ACC112 (cell line): ENCODE data around the gene LAIR2.

ENCODE experiments used
- H2AFZ ChIP-seq: fragments of 200-600 bp; sonication (generic); one replicate; pipeline ENCODE4 v1.6.0; 2017; ENCODE audit warnings: antibody characterized with exemption, low read length; ENCODE audit not compliant: unreplicated experiment
- H3K27ac ChIP-seq: fragments of 200-600 bp; sonication (generic); 2 replicates; pipeline ENCODE4 v1.5.1; 2014; ENCODE audit warnings: low read depth, mild to moderate bottlenecking, antibody characterized with exemption, low read length, moderate library complexity
- H3K27me3 ChIP-seq: fragments of 200-600 bp; sonication (generic); 2 replicates; pipeline ENCODE4 v1.6.1; 2014; ENCODE audit warnings: mild to moderate bottlenecking, antibody characterized with exemption, low read length, moderate library complexity, mixed read lengths; ENCODE audit not compliant: insufficient read depth
- H3K36me3 ChIP-seq: fragments of 200-600 bp; sonication (generic); 2 replicates; pipeline ENCODE4 v1.6.1; 2016; ENCODE audit warnings: mild to moderate bottlenecking, antibody characterized with exemption, low read length, moderate library complexity, mixed read lengths; ENCODE audit not compliant: insufficient read depth
- H3K4me1 ChIP-seq: fragments of 200-600 bp; sonication (generic); one replicate; pipeline ENCODE4 v1.6.1; 2016; ENCODE audit warnings: low read length, mixed read lengths; ENCODE audit not compliant: insufficient read depth, unreplicated experiment, control insufficient read depth
- H3K4me3 ChIP-seq: fragments of 200-600 bp; sonication (generic); 2 replicates; pipeline ENCODE4 v1.5.1; 2014; ENCODE audit warnings: mild to moderate bottlenecking, low read depth, low read length
- H3K79me2 ChIP-seq: fragments of 200-600 bp; sonication (generic); one replicate; pipeline ENCODE4 v1.6.0; 2016; ENCODE audit warnings: low read length; ENCODE audit not compliant: control insufficient read depth, unreplicated experiment, insufficient read depth

Gene LAIR2

DNA sequence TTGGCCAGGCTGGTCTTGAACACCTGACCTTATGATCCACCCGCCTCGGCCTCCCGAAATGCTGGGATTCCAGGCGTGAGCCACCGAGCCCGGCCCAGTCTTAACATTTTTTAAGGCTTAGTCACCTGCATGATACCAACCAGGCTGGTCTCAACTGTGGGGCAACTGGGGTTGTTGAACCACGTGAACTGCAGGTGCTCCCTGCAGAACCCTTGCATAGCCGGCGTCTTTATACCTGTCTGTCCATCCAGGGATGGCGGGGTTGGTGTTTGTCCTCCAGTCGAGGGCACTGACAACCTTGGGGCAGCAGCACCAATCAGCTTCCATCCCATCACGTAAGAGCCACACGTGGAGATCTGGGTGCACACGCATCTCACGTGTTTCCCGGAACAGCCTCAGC, 46.2 kb downstream of the LAIR2 start:
- no peaks in the 10 kb centered on the region for H3K4me1 ChIP-seq
- no peak overlapping the region for H2AFZ ChIP-seq
- H3K27me3 ChIP-seq = no peaks in the 10 kb centered on the region
- no peaks in the 10 kb centered on the region for H3K36me3 ChIP-seq
- H3K4me3 ChIP-seq = no peak overlapping the region
- no peak overlapping the region for H3K27ac ChIP-seq
- no peaks in the 10 kb centered on the region for H3K79me2 ChIP-seq

DNA sequence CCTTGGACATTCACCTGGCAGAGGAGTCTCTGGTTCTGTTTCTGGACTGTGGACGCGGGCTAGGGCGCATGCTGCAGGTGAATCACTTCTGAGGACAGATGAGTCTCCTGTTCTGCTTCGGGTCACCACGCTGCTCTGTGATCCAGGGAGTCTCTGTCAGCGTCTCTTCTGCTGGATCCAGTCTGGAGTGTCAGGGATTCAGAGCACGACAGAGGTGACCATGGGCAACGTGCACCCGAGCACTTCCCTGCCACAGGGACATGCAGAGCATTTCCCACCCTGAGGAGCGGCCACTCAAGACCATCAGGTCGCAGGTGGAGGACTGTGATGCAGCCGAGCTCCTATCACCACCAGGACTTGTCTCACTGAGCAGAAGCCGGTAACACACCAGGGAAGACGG, 46.6 kb downstream of the LAIR2 start:
- Histone ChIP-seq H3K27me3 (no peaks in the 10 kb centered on the region), H3K27ac (no peak overlapping the region), H3K4me1 (no peaks in the 10 kb centered on the region), H3K36me3 (no peaks in the 10 kb centered on the region), H3K4me3 (no peak overlapping the region), H2AFZ (no peak overlapping the region), H3K79me2 (no peaks in the 10 kb centered on the region)

- Histone ChIP-seq H3K27ac (no peak overlapping the region), H2AFZ (no peak overlapping the region), H3K4me1 (no peaks in the 10 kb centered on the region), H3K4me3 (no peak overlapping the region), H3K36me3 (no peaks in the 10 kb centered on the region), H3K27me3 (no peaks in the 10 kb centered on the region), H3K79me2 (no peaks in the 10 kb centered on the region)
These were observed 48.7 kb downstream of the LAIR2 start for GRCh38 chr19:54551293-54551692.

- no peak overlapping the region for H2AFZ ChIP-seq
- no peaks in the 10 kb centered on the region for H3K27me3 ChIP-seq
- no peaks in the 10 kb centered on the region for H3K4me1 ChIP-seq
- no peaks in the 10 kb centered on the region for H3K79me2 ChIP-seq
- no peak overlapping the region for H3K4me3 ChIP-seq
- no peak overlapping the region for H3K27ac ChIP-seq
- no peaks in the 10 kb centered on the region for H3K36me3 ChIP-seq
These were observed 49.6 kb downstream of the LAIR2 start for GRCh38 chr19:54551950-54552912.

DNA sequence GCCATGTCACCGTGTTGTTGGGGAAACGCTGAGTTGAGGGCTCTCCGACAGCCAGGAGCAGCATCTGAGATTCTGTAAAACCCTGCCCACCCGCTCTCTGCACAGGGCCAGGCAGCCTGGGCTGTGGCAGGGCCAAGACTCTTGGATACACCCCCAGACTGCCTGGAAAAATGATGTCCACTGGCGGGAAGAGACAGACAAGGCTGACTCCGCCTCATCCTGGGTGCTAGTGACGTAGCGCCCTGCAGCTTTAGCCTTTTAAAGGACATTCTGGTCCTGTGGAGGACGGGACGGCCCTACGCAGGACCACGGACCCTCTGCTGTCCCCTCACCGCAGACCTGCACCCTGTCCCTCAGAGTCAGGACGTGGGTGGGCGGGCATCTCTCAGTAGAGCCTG, 50.3 kb downstream of the LAIR2 start:
- H3K4me1 ChIP-seq = no peaks in the 10 kb centered on the region
- H3K27ac ChIP-seq = no peak overlapping the region
- H3K4me3 ChIP-seq = no peak overlapping the region
- H2AFZ ChIP-seq = no peak overlapping the region
- H3K27me3 ChIP-seq = no peaks in the 10 kb centered on the region
- no peaks in the 10 kb centered on the region for H3K36me3 ChIP-seq
- no peaks in the 10 kb centered on the region for H3K79me2 ChIP-seq

GRCh38 chr19:54554006-54554405, 51.4 kb downstream of the LAIR2 start:
- Histone ChIP-seq H3K27me3 (no peaks in the 10 kb centered on the region), H3K36me3 (no peaks in the 10 kb centered on the region), H3K4me3 (no peak overlapping the region), H3K27ac (no peak overlapping the region), H3K79me2 (no peaks in the 10 kb centered on the region), H3K4me1 (no peaks in the 10 kb centered on the region), H2AFZ (no peak overlapping the region)

GRCh38 chr19:54554896-54555295, 52.3 kb downstream of the LAIR2 start:
- H3K36me3 ChIP-seq = no peaks in the 10 kb centered on the region
- H2AFZ ChIP-seq = no peak overlapping the region
- no peaks in the 10 kb centered on the region for H3K79me2 ChIP-seq
- no peak overlapping the region for H3K27ac ChIP-seq
- no peaks in the 10 kb centered on the region for H3K27me3 ChIP-seq
- H3K4me1 ChIP-seq = no peaks in the 10 kb centered on the region
- no peak overlapping the region for H3K4me3 ChIP-seq

DNA sequence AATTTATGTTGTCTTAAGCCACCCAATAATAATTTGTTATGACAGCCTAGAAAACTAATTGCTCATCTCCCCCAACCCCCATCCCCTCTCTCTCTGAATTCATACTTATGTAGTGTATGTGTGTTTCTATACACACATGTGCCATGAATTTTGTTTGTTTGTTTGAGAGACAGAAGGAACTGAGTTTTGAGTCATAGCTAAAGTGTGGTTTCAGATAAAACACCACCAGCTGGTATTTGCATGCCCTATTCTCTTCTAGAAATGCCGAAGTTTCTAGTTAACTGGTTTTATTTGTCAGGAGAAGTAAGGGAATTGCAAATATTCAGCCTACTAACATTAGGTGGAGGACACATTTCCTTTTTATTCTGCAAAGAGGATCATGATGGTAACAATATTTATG, 53.6 kb downstream of the LAIR2 start:
- no peak overlapping the region for H3K4me3 ChIP-seq
- H3K4me1 ChIP-seq = no peaks in the 10 kb centered on the region

GRCh38 chr19:54558339-54558738, 55.7 kb downstream of the LAIR2 start:
- Histone ChIP-seq H3K79me2 (no peaks in the 10 kb centered on the region), H3K27me3 (no peaks in the 10 kb centered on the region), H3K27ac (no peak overlapping the region), H3K4me1 (no peaks in the 10 kb centered on the region), H3K36me3 (no peaks in the 10 kb centered on the region), H2AFZ (no peak overlapping the region), H3K4me3 (no peak overlapping the region)

More for the DNA sequence above, 53.6 kb downstream of the LAIR2 start:
- Histone ChIP-seq H3K79me2 (no peaks in the 10 kb centered on the region), H2AFZ (no peak overlapping the region), H3K36me3 (no peaks in the 10 kb centered on the region), H3K27ac (no peak overlapping the region), H3K27me3 (no peaks in the 10 kb centered on the region)
